Keratinocyte (primary cell): ENCODE data around the gene SUFU. TPM values are rescaled to one million over a fixed set of nuclear protein-coding genes. Genes with fewer than 3 reads are reported as not detected.
A peak's percentile ranks its signal among the peaks of the same experiment; 100 is the strongest.

ENCODE experiments used
- DNase-seq: peaks from one replicate; pipeline ENCODE4 v3.0.0-alpha.2; 2011; ENCODE audit warnings: low read depth, missing footprints, low spot score
- FAIRE-seq: peaks from 2 replicates; lab custom pipeline; 2011; peaks lifted over from hg19 to GRCh38; lab: Jason Lieb, UNC
- H2AFZ ChIP-seq: 2 replicates; pipeline ENCODE4 v1.6.0; 2012; ENCODE audit warnings: low read length, control low read depth, inconsistent platforms; ENCODE audit not compliant: control insufficient read depth
- H3K27ac ChIP-seq: 2 replicates; pipeline ENCODE4 v1.5.1; 2011; ENCODE audit warnings: low read length; ENCODE audit not compliant: control insufficient read depth, insufficient read depth
- H3K27me3 ChIP-seq: 3 replicates; pipeline ENCODE4 v1.6.0; 2011; ENCODE audit warnings: low read length; ENCODE audit not compliant: control insufficient read depth, insufficient read depth; ENCODE audit errors: extremely low read depth
- H3K36me3 ChIP-seq, 2 experiments: 2 replicates in 1 of 2; 3 replicates in 1 of 2; pipeline ENCODE4 v1.5.1; 2011; ENCODE audit warnings: low read length in 2 of 2, mild to moderate bottlenecking in 1 of 2; ENCODE audit not compliant: control insufficient read depth in 2 of 2, insufficient read depth in 2 of 2; ENCODE audit errors: extremely low read depth in 1 of 2
- H3K4me1 ChIP-seq: 3 replicates; pipeline ENCODE4 v1.5.1; 2011; ENCODE audit warnings: low read length; ENCODE audit not compliant: control insufficient read depth, insufficient read depth; ENCODE audit errors: extremely low read depth
- H3K4me2 ChIP-seq: 3 replicates; pipeline ENCODE4 v1.6.0; 2011; ENCODE audit warnings: low read depth, low read length; ENCODE audit not compliant: control insufficient read depth, insufficient read depth; ENCODE audit errors: extremely low read depth
- H3K4me3 ChIP-seq, 3 experiments: fragments of 200-600 bp in 1 of 3; sonication (generic) in 1 of 3; 2 replicates in 2 of 3; 3 replicates in 1 of 3; pipeline ENCODE4 v1.5.1; 2011 to 2016; ENCODE audit warnings: low read length in 3 of 3, mild to moderate bottlenecking in 3 of 3, control low read depth in 2 of 3, inconsistent platforms in 1 of 3, low read depth in 1 of 3, mixed read lengths in 1 of 3, mixed run types in 1 of 3, moderate library complexity in 1 of 3; ENCODE audit not compliant: control insufficient read depth in 2 of 3, insufficient read depth in 2 of 3; ENCODE audit errors: extremely low read depth in 1 of 3
- H3K79me2 ChIP-seq: 2 replicates; pipeline ENCODE4 v1.6.0; 2012; ENCODE audit warnings: low read length; ENCODE audit not compliant: control insufficient read depth, insufficient read depth
- H3K9ac ChIP-seq: 3 replicates; pipeline ENCODE4 v1.6.0; 2011; ENCODE audit warnings: low read length; ENCODE audit not compliant: control insufficient read depth, insufficient read depth; ENCODE audit errors: extremely low read depth
- H3K9me1 ChIP-seq: 3 replicates; pipeline ENCODE4 v1.6.0; 2011; ENCODE audit warnings: low read length; ENCODE audit not compliant: control insufficient read depth, insufficient read depth; ENCODE audit errors: extremely low read depth
- H3K9me3 ChIP-seq: 2 replicates; pipeline ENCODE4 v1.5.1; 2012; ENCODE audit warnings: low read depth, low read length; ENCODE audit not compliant: control insufficient read depth
- H4K20me1 ChIP-seq: 3 replicates; pipeline ENCODE4 v1.6.0; 2011; ENCODE audit warnings: low read length; ENCODE audit not compliant: control insufficient read depth, insufficient read depth; ENCODE audit errors: extremely low read depth
- EZH2 ChIP-seq: IDR thresholded peaks from one replicate; pipeline ENCODE4 v1.6.1; 2012; ENCODE audit warnings: inconsistent platforms, mild to moderate bottlenecking, low read length, moderate library complexity
- dilution Hi-C: fragments of 300-500 bp; cut with MboI; formaldehyde crosslinking; loops from one replicate; pipeline ENCODE4 v1.7.0; 2020; ENCODE audit warnings: low sequenced_read_pairs; ENCODE audit not compliant: extremely low pct_ligation_motif_present
- polyA plus RNA-seq, 5 experiments: library from polyadenylated mRNA; depleted of rRNA in 3 of 5; stranded (reverse) in 3 of 5; stranded (forward) in 1 of 5; unstranded in 1 of 5; fragments of >200 nt; gene quantifications; 1 replicate in 1 of 5; 2 replicates in 3 of 5; 3 replicates in 1 of 5; pipeline versions ENCODE4 v1.2.1 to v1.2.3, GENCODE V29; 2011 to 2012; ENCODE audit warnings: missing spikeins in 2 of 5, low read depth in 1 of 5, low replicate concordance in 1 of 5
- TF ChIP-seq, protein P1 (sequence below), 3 experiments: IDR thresholded peaks in 1 of 3; conservative IDR thresholded peaks in 1 of 3; optimal IDR thresholded peaks in 1 of 3; 2 replicates in 2 of 3; 3 replicates in 1 of 3; pipeline versions ENCODE3 to v1.5.1; 2011; ENCODE audit warnings: low read length in 3 of 3, mild to moderate bottlenecking in 3 of 3, moderate library complexity in 2 of 3, control low read depth in 1 of 3, inconsistent platforms in 1 of 3; ENCODE audit not compliant: insufficient read depth in 2 of 3; ENCODE audit errors: extremely low read depth in 1 of 3

The SUFU gene
- polyA plus RNA-seq, 1 donor (not counting 4 experiments of a cell fraction or from before 2014, with no cell fraction given) = 3.7 TPM

DNA sequence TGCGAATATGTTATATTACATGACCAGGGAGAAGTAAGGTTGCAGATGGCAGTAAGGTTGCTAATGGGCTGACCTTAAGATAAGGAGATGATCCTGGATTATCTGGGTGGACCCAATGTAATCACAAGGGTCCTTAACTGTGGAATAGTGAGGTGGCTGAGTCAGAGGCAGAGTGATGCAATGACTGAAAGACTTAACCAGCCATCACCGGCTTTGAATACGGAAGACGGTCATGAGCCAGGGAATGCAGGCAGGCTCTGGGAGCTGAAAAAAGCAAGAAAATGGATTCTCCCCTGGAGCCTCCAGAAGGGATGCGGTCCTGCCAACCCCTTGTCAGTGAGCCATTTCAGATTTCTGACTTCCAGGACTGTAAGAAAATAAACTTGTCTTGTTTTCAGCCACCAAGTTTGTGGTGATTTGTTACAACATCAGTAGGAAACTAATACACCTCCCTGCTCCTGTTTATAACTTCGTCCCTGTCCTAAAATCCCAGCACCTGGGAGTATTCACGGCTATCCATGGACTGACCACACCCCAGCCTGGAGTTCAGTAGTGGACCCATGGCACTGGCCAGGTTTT is 47.8 kb upstream of the SUFU start:
- peaks cover 0 to 5% of the 10 kb centered on the region in 2 experiments for H3K36me3 ChIP-seq
- TF ChIP-seq, protein P1, sequence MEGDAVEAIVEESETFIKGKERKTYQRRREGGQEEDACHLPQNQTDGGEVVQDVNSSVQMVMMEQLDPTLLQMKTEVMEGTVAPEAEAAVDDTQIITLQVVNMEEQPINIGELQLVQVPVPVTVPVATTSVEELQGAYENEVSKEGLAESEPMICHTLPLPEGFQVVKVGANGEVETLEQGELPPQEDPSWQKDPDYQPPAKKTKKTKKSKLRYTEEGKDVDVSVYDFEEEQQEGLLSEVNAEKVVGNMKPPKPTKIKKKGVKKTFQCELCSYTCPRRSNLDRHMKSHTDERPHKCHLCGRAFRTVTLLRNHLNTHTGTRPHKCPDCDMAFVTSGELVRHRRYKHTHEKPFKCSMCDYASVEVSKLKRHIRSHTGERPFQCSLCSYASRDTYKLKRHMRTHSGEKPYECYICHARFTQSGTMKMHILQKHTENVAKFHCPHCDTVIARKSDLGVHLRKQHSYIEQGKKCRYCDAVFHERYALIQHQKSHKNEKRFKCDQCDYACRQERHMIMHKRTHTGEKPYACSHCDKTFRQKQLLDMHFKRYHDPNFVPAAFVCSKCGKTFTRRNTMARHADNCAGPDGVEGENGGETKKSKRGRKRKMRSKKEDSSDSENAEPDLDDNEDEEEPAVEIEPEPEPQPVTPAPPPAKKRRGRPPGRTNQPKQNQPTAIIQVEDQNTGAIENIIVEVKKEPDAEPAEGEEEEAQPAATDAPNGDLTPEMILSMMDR (optimal IDR thresholded peaks at IDR 0.05 in 1 of 3, IDR thresholded peaks at IDR 0.05 in 1 of 3, conservative IDR thresholded peaks at IDR 0.05 in 1 of 3; ENCODE audit: extremely low read depth in 1 of 3, insufficient read depth in 2 of 3, low read length in 3 of 3) = no peak
- no peak for TF ChIP-seq EZH2
- dilution Hi-C loops = no loop called here
- H3K9me3 ChIP-seq = no peaks in the 10 kb centered on the region
- H3K4me2 ChIP-seq = no peak overlapping the region
- no peak for DNase-seq
- no peak overlapping the region for H2AFZ ChIP-seq
- no peaks in the 10 kb centered on the region for H3K27me3 ChIP-seq
- H3K79me2 ChIP-seq = no peaks in the 10 kb centered on the region
- no peak for FAIRE-seq
- H3K27ac ChIP-seq = peak overlapping the region; percentile 24
- H3K4me3 ChIP-seq = no peak overlapping the region
- peaks cover 3% of the 10 kb centered on the region for H3K9me1 ChIP-seq
- no peaks in the 10 kb centered on the region for H4K20me1 ChIP-seq
- peaks cover 20% of the 10 kb centered on the region for H3K4me1 ChIP-seq
- H3K9ac ChIP-seq = no peak overlapping the region

DNA sequence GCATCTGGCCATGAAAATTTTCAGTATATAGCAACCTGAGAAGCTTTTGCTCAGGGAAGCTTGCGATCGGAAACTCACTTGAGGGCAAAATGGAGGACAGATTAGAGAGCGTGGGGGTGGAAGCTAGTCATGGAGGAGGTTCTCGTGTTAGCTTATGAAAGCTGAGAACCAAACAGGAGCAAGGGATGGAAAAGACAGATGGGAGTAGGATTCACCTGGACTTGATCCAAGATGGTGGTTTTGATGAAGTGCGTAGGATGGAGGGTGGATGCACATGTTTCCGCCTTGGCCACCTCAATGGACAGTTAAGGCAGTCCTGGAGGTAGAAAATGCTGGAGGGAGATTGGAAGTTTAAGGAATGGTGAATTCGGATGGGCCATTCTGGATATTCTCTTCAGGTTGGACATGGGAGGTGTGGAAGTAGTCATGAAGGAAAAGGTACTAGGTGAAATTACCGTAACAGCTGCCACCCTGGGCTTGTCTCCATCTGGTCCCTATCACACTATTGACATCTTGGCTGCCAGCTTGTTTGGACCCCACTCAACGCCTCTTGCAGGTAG is 46.1 kb upstream of the SUFU start:
- Histone ChIP-seq H4K20me1 (no peaks in the 10 kb centered on the region), H3K9me3 (no peaks in the 10 kb centered on the region), H3K9ac (no peak overlapping the region), H3K36me3 (peaks cover 0 to 5% of the 10 kb centered on the region in 2 experiments), H3K79me2 (no peaks in the 10 kb centered on the region), H3K4me1 (peaks cover 22% of the 10 kb centered on the region), H3K27me3 (no peaks in the 10 kb centered on the region), H2AFZ (no peak overlapping the region), H3K4me3 (no peak overlapping the region), H3K4me2 (no peak overlapping the region), H3K9me1 (peaks cover 3% of the 10 kb centered on the region), H3K27ac (no peak overlapping the region)
- FAIRE-seq (no peak), DNase-seq (no peak)
- TF ChIP-seq, protein P1 (optimal IDR thresholded peaks at IDR 0.05 in 1 of 3, IDR thresholded peaks at IDR 0.05 in 1 of 3, conservative IDR thresholded peaks at IDR 0.05 in 1 of 3; ENCODE audit: extremely low read depth in 1 of 3, insufficient read depth in 2 of 3, low read length in 3 of 3) = no peak
- TF ChIP-seq EZH2 = no peak
- dilution Hi-C loops = no loop called here
